Stimulated activated CD8-positive, alpha-beta memory T cell treated with anti-CD3 and anti-CD28 coated beads, Interleukin-15, amount 100 ng/mL, for 48 hours (primary cell): ENCODE data around the gene TLK1.
"Not testable (repeated sequence)": the region's sequence is repeated elsewhere in the genome, so short reads cannot be mapped to it uniquely, and the experiment has no call there.

Experiments
- DNase-seq, 2 donors: peaks; one replicate each; pipeline ENCODE4 v3.0.0-alpha.2; 2020; ENCODE audit warnings: low read depth in 2 of 2

The TLK1 gene

GRCh38 chr2:171169839-171170238 lies 9.1 kb upstream of the TLK1 start:
- no peak for DNase-seq

DNA sequence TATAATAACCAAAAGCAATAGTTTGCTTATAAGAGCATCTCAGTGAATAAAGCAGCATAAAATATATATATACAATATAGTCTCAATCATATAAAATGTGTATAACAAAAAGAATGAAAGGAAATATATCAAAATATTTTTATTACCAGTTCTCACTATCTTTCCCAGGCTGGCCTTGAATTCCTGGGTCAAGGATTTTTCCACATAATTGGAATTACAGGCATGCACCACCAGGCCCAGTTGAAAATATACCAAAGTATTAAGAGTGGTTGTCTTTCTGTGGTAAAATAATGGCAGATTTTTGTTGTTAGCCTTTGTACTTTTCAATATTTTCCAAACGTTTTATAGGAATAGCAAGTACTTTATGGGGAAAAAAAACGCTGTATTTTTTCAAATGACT lies 8.6 kb upstream of the TLK1 start:
- no peak for DNase-seq

- no peak for DNase-seq
These were observed 6.8 kb upstream of the TLK1 start for GRCh38 chr2:171167352-171167997.

DNA sequence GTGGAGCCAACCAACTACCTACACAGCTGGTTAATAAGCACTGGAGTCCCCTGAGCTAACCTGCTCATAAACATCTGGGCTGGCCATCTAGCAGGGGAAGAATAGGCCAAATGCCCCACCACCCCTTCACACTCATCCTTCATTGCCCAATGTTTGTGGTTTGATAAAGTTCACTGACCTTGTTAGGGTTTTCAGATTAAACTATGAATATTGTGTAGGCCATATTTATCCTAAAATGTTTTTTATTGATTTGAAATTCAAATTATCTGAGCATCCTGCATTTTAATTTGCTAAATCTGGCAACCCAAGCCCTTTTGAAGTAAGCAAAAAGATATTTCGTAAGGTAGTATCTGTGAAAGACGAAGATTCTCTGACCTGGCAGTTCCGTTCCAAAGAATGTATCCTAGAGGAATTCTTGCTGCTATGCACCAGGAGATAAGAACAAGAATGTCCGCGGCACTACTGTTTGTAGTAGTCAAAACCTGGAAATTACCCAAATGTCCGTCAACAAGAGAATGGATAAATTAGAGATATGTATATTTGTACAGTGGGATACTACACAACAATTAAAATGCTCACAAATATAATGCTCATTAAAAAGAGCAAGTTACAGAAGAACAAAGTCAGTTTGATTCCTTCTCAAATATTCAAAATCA lies 5.8 kb upstream of the TLK1 start:
- DNase-seq = no peak

GRCh38 chr2:171165967-171166327 lies 5.3 kb upstream of the TLK1 start:
- no peak for DNase-seq

DNA sequence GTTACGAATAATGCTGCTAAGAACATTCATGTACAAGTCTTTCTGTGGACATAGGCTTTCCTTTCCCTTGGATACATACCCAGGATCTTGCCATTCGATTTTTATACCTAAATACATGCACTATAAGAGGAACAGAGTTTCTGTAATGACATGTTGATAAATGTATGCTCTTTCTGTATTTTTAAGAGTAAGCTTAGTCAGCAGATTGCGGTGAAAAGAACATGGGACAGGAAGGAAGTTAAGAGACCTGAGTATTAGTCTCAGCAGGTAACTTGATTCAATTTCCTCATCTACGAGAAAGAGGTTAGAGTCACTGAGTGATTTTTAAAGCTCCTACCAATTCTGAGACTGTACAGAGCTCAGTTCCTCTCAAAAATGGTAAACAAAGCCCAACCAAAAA lies 2.6 kb upstream of the TLK1 start:
- DNase-seq = no peak

DNA sequence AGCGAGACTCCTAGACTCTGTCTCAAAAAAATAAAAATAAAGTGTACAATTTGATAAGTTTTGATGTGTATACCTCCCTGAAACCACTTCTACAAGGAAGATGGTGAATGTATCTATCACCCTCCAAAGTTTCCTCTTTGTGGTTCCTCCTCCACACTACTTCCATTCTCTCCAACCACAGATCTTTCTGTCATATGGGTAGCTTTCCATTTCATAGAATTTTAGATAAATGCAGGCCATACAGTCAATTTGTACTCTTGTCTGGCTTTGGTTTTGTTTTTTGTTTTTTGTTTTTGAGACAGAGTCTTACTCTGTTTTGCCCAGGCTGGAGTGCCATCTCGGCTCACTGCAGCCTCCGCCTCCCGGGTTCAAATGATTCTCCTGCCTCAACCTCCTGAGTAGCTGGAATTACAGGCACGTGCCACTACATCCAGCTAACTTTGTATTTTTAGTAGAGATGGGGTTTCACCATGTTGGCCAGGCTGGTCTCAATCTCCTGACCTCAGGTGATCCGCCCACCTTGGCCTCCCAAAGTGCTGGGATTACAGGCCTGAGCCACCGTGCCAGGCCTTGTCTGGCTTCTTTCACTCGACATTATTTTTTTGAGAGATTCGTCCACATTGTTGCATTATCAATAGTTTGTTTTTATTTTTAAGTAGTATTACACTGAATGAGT lies 2.0 kb upstream of the TLK1 start:
- not testable (repeated sequence) for DNase-seq

DNA sequence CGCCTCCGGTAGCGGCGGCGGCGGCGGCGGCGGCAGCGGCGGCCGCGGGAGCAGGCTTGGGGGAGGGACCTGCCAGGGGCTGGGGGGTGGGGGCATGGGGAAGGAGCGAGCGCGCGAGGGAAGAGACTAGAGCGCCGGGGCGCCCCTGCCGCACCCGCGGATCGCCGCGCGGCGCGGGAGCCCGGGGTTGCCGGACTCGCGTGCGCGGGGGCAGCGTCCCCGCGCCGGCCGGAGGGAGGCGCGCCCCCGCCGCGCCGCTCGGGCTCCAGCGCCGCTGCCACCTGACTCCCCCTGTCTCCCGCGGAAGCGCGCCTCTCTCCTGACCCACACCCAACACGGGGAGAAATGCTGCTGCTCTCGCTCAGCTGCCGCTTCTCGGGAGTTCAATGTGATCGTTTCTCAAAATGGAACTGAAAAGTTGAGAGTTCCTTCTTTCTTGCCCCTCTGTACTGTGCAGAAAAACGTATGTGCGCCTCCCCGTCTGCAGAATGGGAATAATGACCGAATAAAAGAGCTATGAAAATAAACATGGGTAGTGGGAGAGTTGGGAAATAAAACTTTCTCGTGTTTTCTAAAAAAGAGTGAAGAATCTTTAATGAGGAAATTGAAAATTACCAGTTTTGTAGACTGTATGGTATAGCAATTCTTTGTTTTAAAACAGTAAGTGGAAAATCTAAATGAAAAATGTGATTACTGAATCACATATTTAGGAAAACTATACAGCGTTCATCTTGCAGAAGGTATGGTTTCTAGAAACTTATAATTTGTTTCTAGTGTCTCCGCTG lies 455 bp upstream of the TLK1 start:
- peak; percentile 52 to 56 for DNase-seq

- DNase-seq = peak; percentile 21 to 27
These were observed 1.1 kb downstream of the TLK1 start for GRCh38 chr2:171159372-171160118.

- no peak for DNase-seq
These were observed 1.8 kb downstream of the TLK1 start for GRCh38 chr2:171158790-171159371.

- no peak for DNase-seq
These were observed 2.5 kb downstream of the TLK1 start for GRCh38 chr2:171158036-171158789.

DNA sequence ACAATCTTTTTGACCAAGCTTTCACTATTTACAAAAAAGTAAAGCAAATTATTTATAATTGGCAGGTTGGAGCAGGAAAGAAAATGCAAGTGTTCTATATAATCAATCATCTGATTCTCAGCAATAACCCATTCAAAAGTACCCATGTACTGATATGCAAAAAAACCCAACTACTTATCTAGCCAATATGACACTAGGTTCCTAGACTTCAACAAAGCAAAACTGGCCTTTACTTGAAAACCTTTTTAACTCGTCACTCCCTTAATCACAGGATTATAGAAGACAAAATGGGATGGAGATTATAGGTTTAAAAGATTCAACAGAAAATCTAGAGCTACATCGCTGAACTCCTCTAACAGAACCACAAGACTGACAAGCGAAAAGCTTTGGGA lies 3.6 kb downstream of the TLK1 start:
- DNase-seq = no peak

DNA sequence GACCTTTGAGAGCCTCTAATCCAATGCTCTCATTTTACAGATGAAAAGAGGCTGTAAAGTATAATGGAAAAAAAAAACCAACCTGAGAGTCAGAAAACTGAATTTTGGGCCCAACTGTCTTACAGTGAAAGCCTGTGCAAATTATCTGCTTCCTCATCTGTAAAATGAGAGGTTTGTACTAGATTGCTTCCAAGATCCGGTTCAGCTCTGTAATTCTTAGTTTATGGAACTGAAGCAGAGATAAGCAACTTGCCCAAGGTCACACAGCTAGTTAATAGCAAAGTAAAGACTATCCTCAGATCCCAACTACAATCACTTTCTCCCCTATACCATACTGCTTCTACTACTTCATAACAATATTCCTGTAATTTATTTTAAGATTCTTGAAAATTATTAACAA lies 6.3 kb downstream of the TLK1 start:
- DNase-seq = no peak

DNA sequence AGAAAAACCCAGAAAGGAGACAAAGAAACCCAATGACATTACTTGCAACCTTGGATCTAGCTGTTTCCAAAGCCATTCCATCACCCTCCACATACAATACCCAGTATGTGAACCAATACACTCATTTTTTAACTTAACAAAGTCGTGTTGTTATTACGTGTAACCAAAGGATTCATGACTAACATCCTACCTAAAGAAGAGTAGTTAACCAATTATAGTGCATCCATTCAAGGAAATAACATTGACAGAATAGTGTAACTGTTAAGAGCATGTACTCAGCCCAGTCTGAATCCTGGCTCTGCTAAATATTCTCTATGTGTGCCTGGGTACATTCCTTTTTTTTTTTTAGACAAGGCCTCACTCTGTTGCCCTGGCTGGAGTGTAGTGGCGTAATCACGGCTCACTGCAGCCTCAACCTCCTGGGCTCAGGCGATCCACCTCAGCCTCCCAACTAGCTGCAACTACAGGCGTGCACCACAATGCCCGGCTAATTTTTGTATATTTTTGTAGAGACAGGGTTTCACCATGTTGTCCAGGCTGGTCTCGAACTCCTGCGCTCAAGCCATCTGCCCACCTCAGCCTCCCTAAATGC lies 9.9 kb downstream of the TLK1 start:
- no peak for DNase-seq

- DNase-seq = peak in 1 of 2 donors; percentile 22
These were observed 10.6 kb downstream of the TLK1 start for GRCh38 chr2:171149986-171150693.

DNA sequence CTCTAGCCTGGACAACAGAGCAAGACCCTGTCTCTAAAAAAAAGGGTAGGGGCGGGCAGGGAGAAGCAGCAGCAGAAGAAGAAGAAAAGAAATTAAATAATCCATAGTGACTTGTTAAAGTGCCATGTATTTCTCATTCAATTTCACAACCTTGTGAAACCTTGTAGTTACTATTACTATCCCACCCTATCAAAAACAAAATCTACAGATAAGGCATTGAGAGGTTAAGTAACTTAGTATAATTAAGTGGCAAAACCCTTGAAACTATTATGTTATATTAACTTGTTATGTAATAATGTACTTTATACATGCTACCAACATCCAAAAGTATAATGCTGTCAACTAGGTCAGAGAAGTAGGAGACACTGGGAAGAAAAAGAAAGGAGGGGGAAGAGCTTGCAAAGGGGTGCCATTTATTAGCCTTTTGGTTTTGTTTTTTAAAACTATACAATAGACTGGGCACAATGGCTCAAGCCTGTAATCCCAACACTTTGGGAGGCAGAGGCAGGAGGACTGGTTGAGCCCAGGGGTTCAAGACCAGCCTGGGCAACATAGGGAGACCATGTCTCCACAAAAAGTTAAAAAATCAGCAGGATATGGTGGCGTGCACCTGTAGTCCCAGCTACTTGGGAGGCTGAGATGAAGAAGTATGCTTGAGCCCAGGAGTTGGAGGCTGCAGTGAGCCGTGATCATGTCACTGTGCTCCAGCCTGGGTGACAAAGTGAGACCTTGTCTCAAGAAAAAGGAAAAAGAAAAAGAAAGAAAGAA lies 11.3 kb downstream of the TLK1 start:
- DNase-seq = no peak

DNA sequence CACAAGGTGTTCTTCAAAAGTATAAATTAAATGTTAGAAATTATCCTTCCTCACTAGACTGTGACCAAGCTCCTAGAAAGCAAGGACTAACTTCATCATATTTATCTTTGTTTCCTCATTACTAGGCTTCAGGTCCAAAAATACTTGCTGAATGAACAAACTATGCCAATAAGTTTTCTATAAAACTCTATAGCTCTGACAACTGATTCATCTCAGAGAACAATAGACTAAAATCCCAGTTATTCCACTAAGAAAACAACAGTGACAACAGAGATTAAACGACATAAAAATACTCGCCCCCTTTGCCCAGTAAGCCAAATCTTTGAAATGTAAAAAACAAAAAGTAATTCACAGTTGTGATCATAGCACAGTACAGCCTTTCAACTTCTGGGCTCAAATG lies 13.6 kb downstream of the TLK1 start:
- DNase-seq = no peak

DNA sequence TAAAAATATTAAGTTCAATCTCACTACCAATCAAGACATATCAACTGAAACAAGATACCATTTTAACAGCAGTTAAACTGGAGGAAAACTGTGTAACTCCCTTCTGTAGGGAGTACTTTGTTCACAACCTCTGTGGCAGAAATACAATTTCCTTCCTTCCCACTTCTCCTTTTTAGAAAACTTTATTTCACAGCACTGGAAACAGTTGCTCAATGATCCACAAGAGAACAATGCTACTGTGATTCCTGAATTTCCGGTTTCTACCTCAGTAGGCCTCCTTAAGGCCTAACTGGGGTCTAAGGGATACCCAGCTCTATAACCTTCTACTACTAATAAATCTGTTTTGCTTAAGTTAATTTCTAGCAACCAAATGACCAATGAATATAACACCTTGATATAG lies 14.1 kb downstream of the TLK1 start:
- no peak for DNase-seq

DNA sequence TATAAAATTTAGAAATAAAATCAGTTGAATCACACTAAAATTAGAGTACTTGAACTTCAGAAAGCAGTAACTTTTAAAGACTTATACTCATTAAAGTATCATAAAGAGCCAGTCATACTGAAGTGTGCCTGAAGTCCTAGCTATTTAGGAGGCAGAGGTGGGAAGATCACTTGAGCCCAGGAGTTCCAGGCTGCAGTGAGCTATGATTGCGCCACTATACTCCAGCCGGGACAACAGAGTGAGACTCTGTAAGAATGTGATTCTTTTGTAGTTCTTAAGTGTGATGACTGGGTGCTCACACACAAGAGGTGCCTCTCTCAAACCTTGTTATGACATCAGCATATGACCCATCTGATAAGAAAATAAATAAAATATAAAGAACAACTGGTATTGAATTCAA lies 14.6 kb downstream of the TLK1 start:
- no peak for DNase-seq
